VCaP (cell line): Measurements from ENCODE around the gene ADGRG3.

Source experiments
- H3K27ac ChIP-seq: fragments of 450-650 bp; 2 replicates; pipeline ENCODE4 v1.5.1; 2017
- TF ChIP-seq, protein P1 (sequence below): fragments of 450-650 bp; conservative IDR thresholded peaks from 2 replicates; pipeline ENCODE4 v1.5.1; 2017; ENCODE audit warnings: mild to moderate bottlenecking, moderate library complexity

The ADGRG3 gene

DNA sequence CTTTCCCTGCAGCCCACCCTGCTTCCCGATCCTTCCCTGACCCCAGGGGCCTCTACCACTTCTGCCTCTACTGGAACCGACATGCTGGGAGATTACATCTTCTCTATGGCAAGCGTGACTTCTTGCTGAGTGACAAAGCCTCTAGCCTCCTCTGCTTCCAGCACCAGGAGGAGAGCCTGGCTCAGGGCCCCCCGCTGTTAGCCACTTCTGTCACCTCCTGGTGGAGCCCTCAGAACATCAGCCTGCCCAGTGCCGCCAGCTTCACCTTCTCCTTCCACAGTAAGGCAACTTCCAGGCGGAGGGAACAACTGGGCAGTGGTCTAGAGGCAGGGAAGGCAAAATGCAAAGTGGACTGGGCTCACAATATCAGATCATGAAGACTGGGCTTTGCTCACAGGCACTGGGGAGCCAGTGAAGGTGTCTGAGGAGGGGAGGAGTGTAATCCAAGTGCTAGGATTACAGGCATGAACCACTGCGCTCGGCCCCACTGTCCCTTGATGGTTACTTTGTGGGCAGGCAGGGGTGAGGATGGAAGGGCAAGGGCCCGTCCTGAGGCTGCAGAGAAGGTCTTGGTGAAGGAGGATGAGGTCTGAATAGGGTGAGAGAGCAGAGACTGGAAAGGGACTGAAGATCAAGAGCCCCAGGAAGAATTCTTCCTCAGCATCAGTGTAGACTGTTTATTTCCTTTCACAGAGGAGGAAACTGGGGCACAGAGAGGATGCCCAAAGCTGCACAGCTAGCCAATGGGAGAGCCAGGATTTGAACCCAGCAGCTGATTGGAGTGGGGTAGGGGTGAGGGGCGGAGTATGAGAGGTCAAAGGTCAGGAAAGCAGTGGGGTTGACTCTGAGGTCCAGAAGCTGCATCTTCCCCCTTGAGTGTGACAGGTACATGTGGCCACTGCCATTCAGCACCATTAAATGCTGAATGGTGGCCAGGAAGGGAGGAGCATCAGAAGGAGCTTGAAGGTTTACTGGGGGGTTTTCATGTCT, 16.5 kb upstream of the ADGRG3 start:
- TF ChIP-seq, protein P1, sequence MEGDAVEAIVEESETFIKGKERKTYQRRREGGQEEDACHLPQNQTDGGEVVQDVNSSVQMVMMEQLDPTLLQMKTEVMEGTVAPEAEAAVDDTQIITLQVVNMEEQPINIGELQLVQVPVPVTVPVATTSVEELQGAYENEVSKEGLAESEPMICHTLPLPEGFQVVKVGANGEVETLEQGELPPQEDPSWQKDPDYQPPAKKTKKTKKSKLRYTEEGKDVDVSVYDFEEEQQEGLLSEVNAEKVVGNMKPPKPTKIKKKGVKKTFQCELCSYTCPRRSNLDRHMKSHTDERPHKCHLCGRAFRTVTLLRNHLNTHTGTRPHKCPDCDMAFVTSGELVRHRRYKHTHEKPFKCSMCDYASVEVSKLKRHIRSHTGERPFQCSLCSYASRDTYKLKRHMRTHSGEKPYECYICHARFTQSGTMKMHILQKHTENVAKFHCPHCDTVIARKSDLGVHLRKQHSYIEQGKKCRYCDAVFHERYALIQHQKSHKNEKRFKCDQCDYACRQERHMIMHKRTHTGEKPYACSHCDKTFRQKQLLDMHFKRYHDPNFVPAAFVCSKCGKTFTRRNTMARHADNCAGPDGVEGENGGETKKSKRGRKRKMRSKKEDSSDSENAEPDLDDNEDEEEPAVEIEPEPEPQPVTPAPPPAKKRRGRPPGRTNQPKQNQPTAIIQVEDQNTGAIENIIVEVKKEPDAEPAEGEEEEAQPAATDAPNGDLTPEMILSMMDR = no peak
- H3K27ac ChIP-seq = no peak overlapping the region

DNA sequence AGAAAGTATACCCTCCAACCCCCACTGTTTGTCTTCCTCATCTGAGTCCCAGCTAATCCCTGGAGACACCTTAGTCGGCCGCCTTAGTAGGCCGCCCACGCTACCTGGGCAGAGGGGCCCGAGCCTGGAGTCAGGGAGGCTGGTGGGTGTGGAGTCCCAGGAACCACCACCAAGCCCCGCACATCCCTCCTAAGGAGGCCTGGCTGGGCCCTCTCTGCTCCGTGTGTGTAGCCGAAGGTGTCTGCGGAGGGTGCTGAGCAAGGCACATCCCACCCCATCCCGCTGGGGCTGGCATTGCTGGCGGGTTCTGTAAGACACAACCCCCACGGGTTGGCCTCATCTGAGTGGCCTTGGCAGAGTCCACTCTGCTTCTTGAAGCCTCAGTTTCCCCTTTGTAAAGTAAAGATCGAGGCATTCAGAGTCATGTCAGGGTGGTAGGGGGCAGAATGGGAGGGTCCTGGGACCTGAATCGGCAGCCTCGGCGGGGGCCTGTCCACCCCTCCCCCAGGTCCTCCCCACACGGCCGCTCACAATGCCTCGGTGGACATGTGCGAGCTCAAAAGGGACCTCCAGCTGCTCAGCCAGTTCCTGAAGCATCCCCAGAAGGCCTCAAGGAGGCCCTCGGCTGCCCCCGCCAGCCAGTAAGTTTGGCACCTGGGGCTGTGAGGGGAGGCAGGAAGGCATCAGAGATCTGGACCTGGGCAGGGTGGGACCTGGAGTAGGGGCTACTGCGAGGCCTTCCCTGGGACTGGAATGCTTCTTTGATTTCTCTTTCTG, 15.2 kb upstream of the ADGRG3 start:
- TF ChIP-seq, protein P1 = no peak
- H3K27ac ChIP-seq = no peak overlapping the region

DNA sequence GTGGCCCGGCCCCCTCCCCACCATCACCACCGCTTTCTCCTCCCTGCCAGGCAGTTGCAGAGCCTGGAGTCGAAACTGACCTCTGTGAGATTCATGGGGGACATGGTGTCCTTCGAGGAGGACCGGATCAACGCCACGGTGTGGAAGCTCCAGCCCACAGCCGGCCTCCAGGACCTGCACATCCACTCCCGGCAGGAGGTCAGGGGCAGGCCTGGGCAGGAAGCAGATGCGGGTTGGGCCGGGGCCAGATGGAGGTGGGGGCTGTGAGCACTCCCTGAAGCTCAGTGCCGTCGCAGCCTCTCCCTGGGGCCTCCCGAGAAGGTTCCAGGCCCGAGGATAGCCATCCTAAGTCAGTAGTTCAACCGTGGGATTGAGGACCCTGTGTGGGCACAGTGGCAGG, 14.2 kb upstream of the ADGRG3 start:
- TF ChIP-seq, protein P1 = no peak
- no peak overlapping the region for H3K27ac ChIP-seq

DNA sequence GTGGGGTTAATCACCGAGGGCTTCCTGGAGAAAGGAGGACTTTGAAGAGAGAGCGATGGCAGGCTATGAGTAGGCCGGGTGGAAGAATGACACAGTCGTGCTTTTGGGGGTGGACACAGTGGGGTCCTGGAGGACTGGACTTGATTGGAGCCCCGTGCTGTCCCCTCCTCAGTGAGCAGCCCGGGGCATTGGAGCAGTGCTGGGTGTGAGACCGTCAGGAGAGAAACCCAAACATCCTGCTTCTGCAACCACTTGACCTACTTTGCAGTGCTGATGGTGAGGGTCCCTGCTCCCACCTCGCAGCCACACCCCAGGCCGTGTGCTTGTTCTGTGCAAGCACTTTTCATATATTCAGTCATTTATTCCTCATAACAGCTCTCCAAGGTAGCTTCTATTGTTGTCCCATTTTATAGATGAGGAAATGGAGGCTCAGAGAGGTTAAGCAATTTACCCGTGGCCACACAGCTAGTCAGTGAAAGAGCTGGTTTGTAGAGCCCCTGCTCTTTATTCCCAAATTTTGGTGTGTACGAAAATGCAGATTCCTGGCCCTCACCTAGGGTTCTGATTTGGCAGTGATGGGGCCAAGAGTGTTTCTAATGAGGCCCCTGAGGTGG, 11.7 kb upstream of the ADGRG3 start:
- TF ChIP-seq, protein P1 = no peak
- no peak overlapping the region for H3K27ac ChIP-seq

DNA sequence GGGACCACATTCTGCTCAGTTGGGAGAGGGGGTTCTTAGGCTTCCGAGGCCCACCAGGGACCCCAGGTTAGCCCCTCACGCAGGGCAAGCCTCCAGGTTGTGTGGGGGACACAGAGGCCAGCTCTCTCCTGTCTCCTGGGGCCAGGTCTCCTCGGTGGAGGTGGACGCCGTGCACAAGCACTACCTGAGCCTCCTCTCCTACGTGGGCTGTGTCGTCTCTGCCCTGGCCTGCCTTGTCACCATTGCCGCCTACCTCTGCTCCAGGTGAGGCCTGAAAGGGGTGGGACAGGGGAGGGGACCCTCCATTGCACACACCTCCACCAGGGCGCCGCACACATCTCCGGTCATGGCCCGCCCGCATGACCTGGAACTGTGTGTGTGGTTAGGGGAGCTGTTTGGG, 10.9 kb upstream of the ADGRG3 start:
- no peak overlapping the region for H3K27ac ChIP-seq
- TF ChIP-seq, protein P1 = no peak

DNA sequence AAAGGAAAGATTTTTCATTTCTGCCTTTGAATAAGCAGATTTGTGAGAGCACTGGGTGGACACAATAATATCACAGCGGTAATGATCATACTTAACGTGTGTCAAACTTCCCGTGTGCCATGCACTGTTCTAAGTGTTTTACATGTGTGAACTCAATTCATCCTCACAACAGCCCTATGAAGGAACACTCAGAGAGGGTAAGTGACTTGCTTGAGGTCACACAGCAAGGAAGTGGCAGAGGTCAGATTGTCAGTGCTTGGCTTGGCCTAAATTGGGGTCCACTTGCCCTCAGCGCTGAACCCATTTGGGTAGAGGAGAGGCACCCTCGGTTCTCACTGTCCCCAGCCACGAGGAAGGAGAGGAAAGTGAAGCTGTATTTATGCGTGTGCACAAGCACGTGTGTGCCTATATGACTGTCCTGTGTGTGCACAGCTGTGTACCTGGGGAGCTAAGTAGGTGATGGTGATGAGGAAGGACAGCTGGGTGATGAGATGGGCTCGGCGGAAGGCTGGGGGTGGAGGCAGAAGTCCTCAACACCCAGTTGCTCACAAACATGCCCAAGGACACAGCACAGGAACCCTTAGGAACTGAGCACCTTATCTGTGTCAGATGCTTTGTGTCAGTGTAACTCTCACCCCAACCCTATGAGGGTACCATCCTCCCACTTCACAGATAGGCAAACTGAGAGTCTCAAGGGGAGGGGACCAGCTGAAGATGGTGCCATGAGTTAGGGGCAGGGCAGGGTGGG, 9.8 kb upstream of the ADGRG3 start:
- H3K27ac ChIP-seq = no peak overlapping the region
- TF ChIP-seq, protein P1 = no peak
